Kidney (tissue), 14 donors: ENCODE data around the gene ADGRL1. TPM values are rescaled to one million over a fixed set of nuclear protein-coding genes. Genes with fewer than 3 reads are reported as not detected.

Experiments
- DNase-seq, 5 donors: peaks; one replicate each; pipeline ENCODE4 v3.0.0-alpha.2; 2013 to 2020
- FAIRE-seq: peaks from 2 replicates; lab custom pipeline; 2012; peaks lifted over from hg19 to GRCh38; lab: Jason Lieb, UNC
- H3K27ac ChIP-seq, 2 donors: one replicate each; pipeline ENCODE4 v1.7.0; 2013; ENCODE audit warnings: low read depth in 2 of 2, low read length in 2 of 2, inconsistent platforms in 1 of 2
- H3K27me3 ChIP-seq: one replicate; pipeline ENCODE4 v1.7.1; 2013; ENCODE audit warnings: low read length, inconsistent platforms; ENCODE audit not compliant: control insufficient read depth, insufficient read depth
- H3K36me3 ChIP-seq, 3 donors: one replicate each; pipeline versions ENCODE4 v1.7.0 to v1.7.1; 2013; ENCODE audit warnings: low read length in 3 of 3, control low read depth in 1 of 3, inconsistent platforms in 1 of 3; ENCODE audit not compliant: insufficient read depth in 3 of 3, control insufficient read depth in 2 of 3
- H3K4me1 ChIP-seq, 3 donors: one replicate each; pipeline versions ENCODE4 v1.7.0 to v1.7.1; 2013; ENCODE audit warnings: low read length in 3 of 3, inconsistent platforms in 1 of 3, low read depth in 1 of 3; ENCODE audit not compliant: control insufficient read depth in 2 of 3, insufficient read depth in 2 of 3
- H3K4me3 ChIP-seq, 3 donors: one replicate each; pipeline versions ENCODE4 v1.7.0 to v1.8.1; 2013; ENCODE audit warnings: low read length in 3 of 3, control low read depth in 1 of 3, inconsistent platforms in 1 of 3
- H3K9ac ChIP-seq, 3 donors: one replicate each; pipeline versions ENCODE4 v1.7.0 to v1.7.1; 2013; ENCODE audit warnings: low read length in 3 of 3, control low read depth in 1 of 3, inconsistent platforms in 1 of 3
- H3K9me3 ChIP-seq, 3 donors: one replicate each; pipeline versions ENCODE4 v1.7.0 to v1.7.1; 2013; ENCODE audit warnings: low read length in 3 of 3, control low read depth in 1 of 3, inconsistent platforms in 1 of 3; ENCODE audit not compliant: control insufficient read depth in 2 of 3, insufficient read depth in 1 of 3
- CTCF ChIP-seq: IDR thresholded peaks from 3 replicates; pipeline ENCODE4 v1.5.1; 2012; ENCODE audit warnings: mild to moderate bottlenecking, moderate library complexity, borderline replicate concordance; ENCODE audit not compliant: insufficient read depth; ENCODE audit errors: extremely low read depth
- intact Hi-C: fragments of 100-400 bp; cut with DNase I; formaldehyde crosslinking; loops from one replicate; pipeline ENCODE4 v1.11.1; 2022
- polyA plus RNA-seq: library from polyadenylated mRNA; stranded (reverse); fragments of 350-450 nt; fragmentation: Illumina TruSeq; extraction: RNeasy Lipid Tissue Mini Kit (QIAGEN cat#74804); gene quantifications from one replicate; pipeline ENCODE4 v1.2.3, GENCODE V29; 2014; ENCODE audit warnings: low read depth, low replicate concordance; ENCODE audit not compliant: insufficient read depth
- total RNA-seq: library from RNA; stranded (reverse); fragmentation: NEBNext Ultra II Directional; extraction: Animal tissue kit (Norgen Biotek cat#: 25700); gene quantifications from one replicate; pipeline ENCODE4 v1.2.1, GENCODE V29; 2021
- donor health status: control.
- donor health status: control.
- donor health status: control.
- donor health status: control.
- donor health status: control.
- donor health status: DM: yes; HTN: yes; CAD: no.
- donor health status: Normal renal cell carcinoma (clear cell type).

The ADGRL1 gene
- total and polyA plus RNA-seq, 2 donors from 2014 or later, result 6.3 to 30.2 TPM

GRCh38 chr19:14102102-14102696 lies 103.8 kb downstream of the ADGRL1 start:
- Histone ChIP-seq H3K27ac (no peak overlapping the region), H3K36me3 (peaks cover 0 to 38% (median 14%) of the 10 kb centered on the region in 3 donors), H3K27me3 (no peaks in the 10 kb centered on the region), H3K9me3 (no peaks in the 10 kb centered on the region), H3K4me1 (no peaks in the 10 kb centered on the region), H3K9ac (no peak overlapping the region), H3K4me3 (no peak overlapping the region)
- intact Hi-C loops, result no loop called here
- no peak for TF ChIP-seq CTCF
- DNase-seq (no peak), FAIRE-seq (no peak)

- H3K4me1 ChIP-seq, result no peaks in the 10 kb centered on the region
- DNase-seq (no peak), FAIRE-seq (no peak)
- H3K4me3 ChIP-seq, result no peak overlapping the region
- intact Hi-C loops, result no loop called here
- no peaks in the 10 kb centered on the region for H3K9me3 ChIP-seq
- H3K36me3 ChIP-seq, result peaks cover 0 to 45% (median 14%) of the 10 kb centered on the region in 3 donors
- H3K27me3 ChIP-seq, result no peaks in the 10 kb centered on the region
- no peak overlapping the region for H3K9ac ChIP-seq
- H3K27ac ChIP-seq, result no peak overlapping the region
- no peak for TF ChIP-seq CTCF
These were observed 104.9 kb downstream of the ADGRL1 start for GRCh38 chr19:14101003-14101545.

Other genes with a start within 250 kb of the ADGRL1 start
- gene RFX1, start 199.8 kb downstream of the ADGRL1 start, total RNA-seq, result 17.9 TPM
- 5.2 TPM for gene RFX1, start 199.8 kb downstream of the ADGRL1 start, polyA plus RNA-seq
- gene RLN3, start 178.0 kb downstream of the ADGRL1 start, total RNA-seq, result not detected
- not detected for gene RLN3, start 178.0 kb downstream of the ADGRL1 start, polyA plus RNA-seq
- gene IL27RA, start 174.4 kb downstream of the ADGRL1 start, total RNA-seq, result 14.1 TPM
- gene IL27RA, start 174.4 kb downstream of the ADGRL1 start, polyA plus RNA-seq, result 3.1 TPM
- 19.4 TPM for gene PALM3, start 144.1 kb downstream of the ADGRL1 start, total RNA-seq
- 45.8 TPM for gene PALM3, start 144.1 kb downstream of the ADGRL1 start, polyA plus RNA-seq
- 8.7 TPM for gene MISP3, start 133.4 kb downstream of the ADGRL1 start, total RNA-seq
- gene MISP3, start 133.4 kb downstream of the ADGRL1 start, polyA plus RNA-seq, result 32.0 TPM
- not detected for gene C19orf67, start 120.4 kb downstream of the ADGRL1 start, total RNA-seq
- gene C19orf67, start 120.4 kb downstream of the ADGRL1 start, polyA plus RNA-seq, result not detected
- 28.3 TPM for gene SAMD1, start 115.4 kb downstream of the ADGRL1 start, total RNA-seq
- 23.3 TPM for gene SAMD1, start 115.4 kb downstream of the ADGRL1 start, polyA plus RNA-seq
- gene PRKACA, start 88.4 kb downstream of the ADGRL1 start, total RNA-seq, result 92.3 TPM
- gene PRKACA, start 88.4 kb downstream of the ADGRL1 start, polyA plus RNA-seq, result 51.4 TPM
- 1.8 TPM for gene ASF1B, start 69.6 kb downstream of the ADGRL1 start, total RNA-seq
- 0.49 TPM for gene ASF1B, start 69.6 kb downstream of the ADGRL1 start, polyA plus RNA-seq
- 100 TPM for gene ADGRE5, start 175.3 kb upstream of the ADGRL1 start, total RNA-seq
- gene ADGRE5, start 175.3 kb upstream of the ADGRL1 start, polyA plus RNA-seq, result 16.0 TPM
- 53.8 TPM for gene DDX39A, start 213.2 kb upstream of the ADGRL1 start, total RNA-seq
- gene DDX39A, start 213.2 kb upstream of the ADGRL1 start, polyA plus RNA-seq, result 35.6 TPM
- gene PKN1, start 227.1 kb upstream of the ADGRL1 start, total RNA-seq, result 103 TPM
- 67.7 TPM for gene PKN1, start 227.1 kb upstream of the ADGRL1 start, polyA plus RNA-seq